HEK293 (cell line): ENCODE data around the gene MPZL2.

Experiments
- CTCF ChIA-PET: fragments of 350-600 bp; formaldehyde crosslinking; extraction: SDS; loops from one replicate; lab custom pipeline; 2021; ENCODE audit warnings: antibody characterized with exemption; lab: Yijun Ruan, JAX
- POLR2A ChIA-PET: fragments of 300-600 bp; formaldehyde crosslinking; extraction: SDS; loops from one replicate; lab custom pipeline; 2020; ENCODE audit warnings: antibody characterized with exemption, inconsistent platforms; lab: Yijun Ruan, JAX
- H3K27ac ChIP-seq: fragments of 200-500 bp; sonication (Bioruptor generic); 2 replicates; pipeline ENCODE4 v1.5.1; 2014; ENCODE audit warnings: low read depth, low read length, control low read depth, inconsistent platforms; ENCODE audit errors: extremely low read depth
- H3K36me3 ChIP-seq, 2 experiments: fragments of 200-500 bp in 1 of 2; sonication (Bioruptor generic) in 1 of 2; 1 replicate in 1 of 2; 2 replicates in 1 of 2; pipeline ENCODE4 v1.5.1; 2014 to 2017; ENCODE audit warnings: inconsistent platforms in 2 of 2, low read length in 2 of 2; ENCODE audit not compliant: control insufficient read depth in 2 of 2, insufficient read depth in 1 of 2
- H3K4me1 ChIP-seq: fragments of 200-500 bp; sonication (Bioruptor generic); 2 replicates; pipeline ENCODE4 v1.5.1; 2014; ENCODE audit warnings: mild to moderate bottlenecking, low read length, inconsistent platforms; ENCODE audit not compliant: control insufficient read depth, insufficient read depth
- H3K4me3 ChIP-seq: 2 replicates; pipeline ENCODE4 v1.5.1; 2011; ENCODE audit warnings: low read depth, mild to moderate bottlenecking, control low read depth, low read length, moderate library complexity
- H3K9me3 ChIP-seq: fragments of 200-500 bp; sonication (Bioruptor generic); 2 replicates; pipeline ENCODE4 v1.5.1; 2014; ENCODE audit warnings: low read depth, low read length, inconsistent platforms; ENCODE audit not compliant: control insufficient read depth, insufficient read depth
- KLF17 ChIP-seq: fragments of 450-650 bp; formaldehyde crosslinking; IDR thresholded peaks from 2 replicates; pipeline ENCODE4 v1.5.1; 2016; ENCODE audit warnings: missing biosample characterization, missing genetic modification characterization
- OSR2 ChIP-seq: fragments of 450-650 bp; formaldehyde crosslinking; IDR thresholded peaks from 2 replicates; pipeline ENCODE4 v1.5.1; 2016; ENCODE audit warnings: missing biosample characterization, missing genetic modification characterization
- RBAK ChIP-seq: fragments of 450-650 bp; formaldehyde crosslinking; IDR thresholded peaks from 2 replicates; pipeline ENCODE4 v1.5.1; 2016; ENCODE audit warnings: missing biosample characterization, missing genetic modification characterization
- SP3 ChIP-seq: fragments of 450-650 bp; formaldehyde crosslinking; IDR thresholded peaks from 2 replicates; pipeline ENCODE4 v1.5.1; 2016; ENCODE audit warnings: missing biosample characterization, missing genetic modification characterization
- SP7 ChIP-seq: fragments of 450-650 bp; formaldehyde crosslinking; IDR thresholded peaks from 2 replicates; pipeline ENCODE4 v1.5.1; 2016; ENCODE audit warnings: missing biosample characterization, missing genetic modification characterization
- ZNF138 ChIP-seq: fragments of 450-650 bp; formaldehyde crosslinking; IDR thresholded peaks from 2 replicates; pipeline ENCODE4 v1.5.1; 2016; ENCODE audit warnings: missing biosample characterization, missing genetic modification characterization, borderline replicate concordance
- ZNF155 ChIP-seq: fragments of 450-650 bp; formaldehyde crosslinking; IDR thresholded peaks from 2 replicates; pipeline ENCODE4 v1.5.1; 2016; ENCODE audit warnings: missing biosample characterization, missing genetic modification characterization
- ZNF16 ChIP-seq: fragments of 450-650 bp; formaldehyde crosslinking; IDR thresholded peaks from 2 replicates; pipeline ENCODE4 v1.5.1; 2016; ENCODE audit warnings: low read depth, missing biosample characterization, missing genetic modification characterization
- ZNF24 ChIP-seq: fragments of 450-650 bp; formaldehyde crosslinking; IDR thresholded peaks from 2 replicates; pipeline ENCODE4 v1.5.1; 2016; ENCODE audit warnings: missing biosample characterization, missing genetic modification characterization
- ZNF302 ChIP-seq: fragments of 450-650 bp; formaldehyde crosslinking; IDR thresholded peaks from 2 replicates; pipeline ENCODE4 v1.5.1; 2016; ENCODE audit warnings: missing biosample characterization, missing genetic modification characterization, low read depth
- ZNF341 ChIP-seq: fragments of 450-650 bp; formaldehyde crosslinking; IDR thresholded peaks from 2 replicates; pipeline ENCODE4; 2016; ENCODE audit warnings: low read depth, missing biosample characterization, missing genetic modification characterization
- ZNF391 ChIP-seq: fragments of 450-650 bp; formaldehyde crosslinking; IDR thresholded peaks from 2 replicates; pipeline ENCODE4 v1.5.1; 2016; ENCODE audit warnings: low read depth, missing biosample characterization, missing genetic modification characterization, borderline replicate concordance
- ZNF48 ChIP-seq: fragments of 450-650 bp; formaldehyde crosslinking; IDR thresholded peaks from 2 replicates; pipeline ENCODE4 v1.5.1; 2016; ENCODE audit warnings: missing biosample characterization, missing genetic modification characterization
- ZNF555 ChIP-seq: fragments of 450-650 bp; formaldehyde crosslinking; conservative IDR thresholded peaks from 2 replicates; pipeline ENCODE4 v1.5.1; 2017; ENCODE audit warnings: missing biosample characterization, mild to moderate bottlenecking, missing genetic modification characterization, inconsistent platforms
- ZNF660 ChIP-seq: fragments of 450-650 bp; IDR thresholded peaks from 2 replicates; pipeline ENCODE4 v1.5.1; 2018; ENCODE audit warnings: missing biosample characterization, mild to moderate bottlenecking, missing genetic modification characterization
- ZNF692 ChIP-seq: fragments of 450-650 bp; formaldehyde crosslinking; IDR thresholded peaks from 2 replicates; pipeline ENCODE4 v1.5.1; 2016; ENCODE audit warnings: missing biosample characterization, missing genetic modification characterization
- ZNF704 ChIP-seq: fragments of 450-650 bp; formaldehyde crosslinking; IDR thresholded peaks from 2 replicates; pipeline ENCODE4 v1.5.1; 2016; ENCODE audit warnings: missing biosample characterization, missing genetic modification characterization
- ZNF76 ChIP-seq: fragments of 450-650 bp; formaldehyde crosslinking; IDR thresholded peaks from 2 replicates; pipeline ENCODE4; 2016; ENCODE audit warnings: low read depth, missing biosample characterization, missing genetic modification characterization, borderline replicate concordance
- ZNF792 ChIP-seq: fragments of 450-650 bp; formaldehyde crosslinking; IDR thresholded peaks from 2 replicates; pipeline ENCODE4 v1.5.1; 2016; ENCODE audit warnings: missing biosample characterization, missing genetic modification characterization
- ZSCAN18 ChIP-seq: fragments of 450-650 bp; formaldehyde crosslinking; IDR thresholded peaks from 2 replicates; pipeline ENCODE4 v1.5.1; 2016; ENCODE audit warnings: missing biosample characterization, missing genetic modification characterization
- TF ChIP-seq, protein P1 (sequence below): fragments of 450-650 bp; formaldehyde crosslinking; IDR thresholded peaks from 2 replicates; pipeline ENCODE4 v1.5.1; 2017; ENCODE audit warnings: missing biosample characterization, missing genetic modification characterization
- TF ChIP-seq, protein P2 (sequence below): fragments of 450-650 bp; formaldehyde crosslinking; IDR thresholded peaks from 2 replicates; pipeline ENCODE4 v1.5.1; 2016; ENCODE audit warnings: missing biosample characterization, missing genetic modification characterization

The MPZL2 gene

DNA sequence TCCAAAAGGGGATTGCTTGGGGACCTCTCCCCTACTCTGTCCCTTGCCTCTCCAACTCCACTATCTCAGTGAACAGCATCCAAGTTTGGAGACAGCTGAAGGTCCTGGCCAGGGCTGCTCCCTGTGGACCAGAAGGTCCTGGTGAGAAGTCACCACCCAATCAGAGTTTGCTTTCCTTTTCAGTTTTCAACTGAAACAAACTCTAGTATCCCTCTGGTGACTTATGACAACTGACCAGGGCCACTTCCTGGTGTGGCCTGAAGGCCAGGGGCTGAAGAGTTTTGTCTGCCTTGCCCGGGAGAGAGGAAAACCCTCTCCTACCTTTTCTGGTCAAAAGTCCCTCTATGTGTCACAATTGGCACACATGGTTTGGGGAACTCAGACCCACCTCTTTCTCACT, 44.4 kb downstream of the MPZL2 start:
- ChIA-PET CTCF (interaction anchor here (0.7 kb wide), 1 partner anchor 119 kb away, joined by 3 read pairs; no protein-coding TSS in a partner anchor), POLR2A (no interaction called here)
- Histone ChIP-seq H3K4me1 (no peaks in the 10 kb centered on the region), H3K4me3 (no peak overlapping the region), H3K27ac (no peak overlapping the region), H3K9me3 (no peaks in the 10 kb centered on the region), H3K36me3 (no peaks in the 10 kb centered on the region)
- TF ChIP-seq KLF17 (tag by site-specific recombination) = no peak
- TF ChIP-seq ZSCAN18 (tag by site-specific recombination) = no peak
- TF ChIP-seq ZNF138 = no peak
- TF ChIP-seq ZNF341 (tag by site-specific recombination) = no peak
- no peak for TF ChIP-seq ZNF792 (tag by site-specific recombination)
- TF ChIP-seq ZNF704 (tag by site-specific recombination) = no peak
- no peak for TF ChIP-seq RBAK
- TF ChIP-seq, protein P1, sequence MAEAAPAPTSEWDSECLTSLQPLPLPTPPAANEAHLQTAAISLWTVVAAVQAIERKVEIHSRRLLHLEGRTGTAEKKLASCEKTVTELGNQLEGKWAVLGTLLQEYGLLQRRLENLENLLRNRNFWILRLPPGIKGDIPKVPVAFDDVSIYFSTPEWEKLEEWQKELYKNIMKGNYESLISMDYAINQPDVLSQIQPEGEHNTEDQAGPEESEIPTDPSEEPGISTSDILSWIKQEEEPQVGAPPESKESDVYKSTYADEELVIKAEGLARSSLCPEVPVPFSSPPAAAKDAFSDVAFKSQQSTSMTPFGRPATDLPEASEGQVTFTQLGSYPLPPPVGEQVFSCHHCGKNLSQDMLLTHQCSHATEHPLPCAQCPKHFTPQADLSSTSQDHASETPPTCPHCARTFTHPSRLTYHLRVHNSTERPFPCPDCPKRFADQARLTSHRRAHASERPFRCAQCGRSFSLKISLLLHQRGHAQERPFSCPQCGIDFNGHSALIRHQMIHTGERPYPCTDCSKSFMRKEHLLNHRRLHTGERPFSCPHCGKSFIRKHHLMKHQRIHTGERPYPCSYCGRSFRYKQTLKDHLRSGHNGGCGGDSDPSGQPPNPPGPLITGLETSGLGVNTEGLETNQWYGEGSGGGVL (tag by site-specific recombination) = no peak
- TF ChIP-seq ZNF391 (tag by site-specific recombination) = no peak
- no peak for TF ChIP-seq ZNF155
- no peak for TF ChIP-seq ZNF555 (tag by site-specific recombination)
- TF ChIP-seq ZNF16 (tag by site-specific recombination) = no peak
- TF ChIP-seq, protein P2, sequence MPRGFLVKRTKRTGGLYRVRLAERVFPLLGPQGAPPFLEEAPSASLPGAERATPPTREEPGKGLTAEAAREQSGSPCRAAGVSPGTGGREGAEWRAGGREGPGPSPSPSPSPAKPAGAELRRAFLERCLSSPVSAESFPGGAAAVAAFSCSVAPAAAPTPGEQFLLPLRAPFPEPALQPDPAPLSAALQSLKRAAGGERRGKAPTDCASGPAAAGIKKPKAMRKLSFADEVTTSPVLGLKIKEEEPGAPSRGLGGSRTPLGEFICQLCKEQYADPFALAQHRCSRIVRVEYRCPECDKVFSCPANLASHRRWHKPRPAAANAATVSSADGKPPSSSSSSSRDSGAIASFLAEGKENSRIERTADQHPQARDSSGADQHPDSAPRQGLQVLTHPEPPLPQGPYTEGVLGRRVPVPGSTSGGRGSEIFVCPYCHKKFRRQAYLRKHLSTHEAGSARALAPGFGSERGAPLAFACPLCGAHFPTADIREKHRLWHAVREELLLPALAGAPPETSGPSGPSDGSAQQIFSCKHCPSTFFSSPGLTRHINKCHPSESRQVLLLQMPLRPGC (tag by site-specific recombination) = no peak
- no peak for TF ChIP-seq ZNF24
- TF ChIP-seq ZNF660 (tag by site-specific recombination) = no peak
- no peak for TF ChIP-seq ZNF76 (tag by site-specific recombination)
- TF ChIP-seq ZNF302 (tag by site-specific recombination) = no peak
- no peak for TF ChIP-seq OSR2 (tag by site-specific recombination)

DNA sequence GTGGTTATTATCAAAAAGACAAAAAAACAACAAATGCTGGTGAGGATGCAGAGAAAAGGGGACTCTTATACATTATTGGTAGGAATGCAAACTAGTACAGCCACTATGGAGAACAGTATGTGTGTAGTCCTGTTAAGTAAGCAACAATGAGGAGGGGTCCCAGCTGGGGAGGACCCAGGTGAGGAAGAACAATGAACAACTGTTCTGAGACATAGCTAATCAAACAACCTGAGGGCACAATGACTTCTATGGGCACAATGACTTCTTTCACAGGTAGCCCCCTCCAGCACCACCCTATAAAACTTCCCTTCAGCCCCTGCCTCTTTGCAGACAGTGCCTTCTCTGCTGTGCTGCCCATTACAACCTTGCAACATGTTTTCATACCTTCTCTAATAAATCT, 44.9 kb downstream of the MPZL2 start:
- CTCF ChIA-PET = interaction anchor here (0.8 kb wide), 1 partner anchor 8 kb away, joined by 3 read pairs; no protein-coding TSS in a partner anchor
- POLR2A ChIA-PET = no interaction called here
- TF ChIP-seq ZNF48 (tag by site-specific recombination) (no peak), KLF17 (tag by site-specific recombination) (no peak), ZNF692 (no peak), SP7 (tag by site-specific recombination) (no peak), SP3 (tag by site-specific recombination) (no peak)

More for the DNA sequence above, 44.9 kb downstream of the MPZL2 start:
- Histone ChIP-seq H3K4me1 (no peaks in the 10 kb centered on the region), H3K27ac (no peak overlapping the region), H3K9me3 (no peaks in the 10 kb centered on the region), H3K4me3 (no peak overlapping the region), H3K36me3 (no peaks in the 10 kb centered on the region)
